T-cell (primary cell): Measurements from ENCODE around the gene SIRPB1. TPM values are rescaled to one million over a fixed set of nuclear protein-coding genes. Genes with fewer than 3 reads are reported as not detected.

ENCODE experiments used
- ATAC-seq, 4 experiments: fragments of 200-7000 bp in 3 of 4; fragments of 150-1000 bp in 1 of 4; cut with Tn5 transposase; replicated peaks in 1 of 4; 1 replicate in 3 of 4; 2 replicates in 1 of 4; pipeline ENCODE4 v1.10.0; 2021; ENCODE audit warnings: moderate library complexity in 3 of 4, mild to moderate bottlenecking in 2 of 4, moderate number of reproducible peaks in 1 of 4
- CTCF ChIA-PET, 2 donors: fragments of 300-600 bp; sonication (Branson Sonifier 250); formaldehyde crosslinking; loops; one replicate each; lab custom pipeline; 2022; ENCODE audit warnings: antibody characterized with exemption in 2 of 2; lab: Charles Lee
- POLR2A ChIA-PET, 2 donors: fragments of 300-600 bp; sonication (Branson Sonifier 250); formaldehyde crosslinking; loops; one replicate each; lab custom pipeline; 2022; ENCODE audit warnings: antibody characterized with exemption in 2 of 2; lab: Charles Lee
- DNase-seq, 35 experiments: peaks; one replicate each; pipeline versions ENCODE4 v3.0.0 to v3.0.0-alpha.2; 2013 to 2023
- H3K27ac ChIP-seq: one replicate; pipeline ENCODE4 v1.5.1; 2013; ENCODE audit warnings: low read length
- H3K27me3 ChIP-seq, 2 experiments: replicated peaks in 1 of 2; 1 replicate in 1 of 2; 2 replicates in 1 of 2; pipeline versions ENCODE4 v1.6.1 to v1.7.0; 2013; ENCODE audit warnings: low read length in 1 of 2, mixed read lengths in 1 of 2; ENCODE audit not compliant: control insufficient read depth in 2 of 2, insufficient read depth in 2 of 2; ENCODE audit errors: extremely low read depth in 1 of 2
- H3K36me3 ChIP-seq, 2 donors: 1 replicate in 1 of 2; 2 replicates in 1 of 2; pipeline versions ENCODE4 v1.6.1 to v1.7.0; 2013; ENCODE audit warnings: low read length in 1 of 2; ENCODE audit not compliant: control insufficient read depth in 2 of 2, insufficient read depth in 1 of 2; ENCODE audit errors: extremely low read depth in 1 of 2
- H3K4me1 ChIP-seq, 2 experiments: 1 replicate in 1 of 2; 2 replicates in 1 of 2; pipeline versions ENCODE4 v1.6.1 to v1.7.0; 2013; ENCODE audit warnings: low read length in 2 of 2, mixed read lengths in 1 of 2; ENCODE audit not compliant: insufficient read depth in 2 of 2, control insufficient read depth in 1 of 2; ENCODE audit errors: extremely low read depth in 1 of 2
- H3K4me3 ChIP-seq, 2 donors: 1 replicate in 1 of 2; 2 replicates in 1 of 2; pipeline versions ENCODE4 v1.5.1 to v1.7.0; 2013; ENCODE audit warnings: mild to moderate bottlenecking in 2 of 2, low read length in 1 of 2, moderate library complexity in 1 of 2; ENCODE audit not compliant: control insufficient read depth in 1 of 2; ENCODE audit errors: extremely low read depth in 1 of 2
- H3K9me3 ChIP-seq: 2 replicates; pipeline ENCODE4 v1.7.0; 2013
- H3K27ac Mint-ChIP-seq, 2 donors: one replicate each; pipeline ENCODE4 v1.8.0; 2020 to 2021; ENCODE audit warnings: mild to moderate bottlenecking in 2 of 2, mixed read lengths in 2 of 2
- H3K27me3 Mint-ChIP-seq, 2 donors: one replicate each; pipeline ENCODE4 v1.8.0; 2021 to 2022; ENCODE audit warnings: mixed read lengths in 2 of 2
- H3K36me3 Mint-ChIP-seq: one replicate; pipeline ENCODE4 v1.8.0; 2021; ENCODE audit warnings: mixed read lengths
- H3K4me1 Mint-ChIP-seq, 3 donors: one replicate each; pipeline ENCODE4 v1.8.0; 2020 to 2022; ENCODE audit warnings: mixed read lengths in 3 of 3, mild to moderate bottlenecking in 1 of 3
- H3K4me3 Mint-ChIP-seq, 3 donors: one replicate each; pipeline ENCODE4 v1.8.0; 2020 to 2022; ENCODE audit warnings: mild to moderate bottlenecking in 3 of 3, mixed read lengths in 3 of 3, moderate library complexity in 3 of 3
- H3K9me3 Mint-ChIP-seq, 3 donors: one replicate each; pipeline ENCODE4 v1.8.0; 2020 to 2022; ENCODE audit warnings: mixed read lengths in 3 of 3
- WGBS: methylation state at CpG from one replicate; pipeline ENCODE4 v1.1.5; 2013; ENCODE audit warnings: missing lambda C conversion rate; ENCODE audit not compliant: insufficient coverage; 5-methylcytosine and 5-hydroxymethylcytosine counted together
- total RNA-seq, 35 experiments: library from RNA in 6 of 35; stranded (reverse) in 6 of 35; fragments of 120-200 nt in 1 of 35; gene quantifications; one replicate each; pipeline versions ENCODE4 v1.2.1 to v1.2.4 and lab custom pipeline; 2013 to 2026

Gene SIRPB1
- total RNA-seq, 5 donors from 2014 or later (not counting 1 experiment from before 2014, with no cell fraction given) = 0.62 to 6.2 (median 3.1) TPM

DNA sequence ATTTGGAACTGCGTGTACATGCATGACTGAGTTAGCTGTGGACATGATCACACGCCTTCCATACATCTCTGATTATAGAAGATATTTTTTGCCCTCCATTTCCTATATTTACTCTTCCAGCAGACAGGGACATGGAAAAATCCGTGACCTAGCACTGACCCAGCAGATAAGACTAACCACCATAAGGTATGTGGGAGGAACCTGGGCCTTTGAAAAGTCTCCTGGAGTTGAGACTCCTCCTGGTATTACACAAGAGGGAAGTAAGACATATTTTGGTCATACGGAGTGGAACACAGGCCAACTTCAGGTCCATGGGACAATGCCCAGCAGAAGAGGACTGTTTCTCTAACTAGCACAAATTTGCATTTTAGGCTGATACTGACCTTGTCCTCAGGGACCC, 13.7 kb upstream of the SIRPB1 start:
- DNase-seq = no peak
- no peak overlapping the region for H3K4me3 ChIP-seq
- Mint-ChIP-seq H3K27me3 (no peaks in the 10 kb centered on the region), H3K4me1 (peaks cover 41 to 65% (median 55%) of the 10 kb centered on the region in 3 donors), H3K27ac (peak overlapping the region; percentile 83 to 86), H3K9me3 (no peaks in the 10 kb centered on the region), H3K4me3 (peak overlapping the region in 1 of 3 donors; percentile 12), H3K36me3 (peaks cover 53% of the 10 kb centered on the region)
- H3K36me3 ChIP-seq = peaks cover 17 to 64% of the 10 kb centered on the region in 2 donors
- H3K27me3 ChIP-seq = no peaks in the 10 kb centered on the region
- H3K4me1 ChIP-seq = peaks cover 0 to 16% of the 10 kb centered on the region in 2 experiments
- H3K27ac ChIP-seq = no peak overlapping the region
- no peaks in the 10 kb centered on the region for H3K9me3 ChIP-seq
- ChIA-PET POLR2A (no interaction called here), CTCF (no interaction called here)
- ATAC-seq = no peak
- 80% methylated on average over 1 of the region's 4 CpGs for WGBS

DNA sequence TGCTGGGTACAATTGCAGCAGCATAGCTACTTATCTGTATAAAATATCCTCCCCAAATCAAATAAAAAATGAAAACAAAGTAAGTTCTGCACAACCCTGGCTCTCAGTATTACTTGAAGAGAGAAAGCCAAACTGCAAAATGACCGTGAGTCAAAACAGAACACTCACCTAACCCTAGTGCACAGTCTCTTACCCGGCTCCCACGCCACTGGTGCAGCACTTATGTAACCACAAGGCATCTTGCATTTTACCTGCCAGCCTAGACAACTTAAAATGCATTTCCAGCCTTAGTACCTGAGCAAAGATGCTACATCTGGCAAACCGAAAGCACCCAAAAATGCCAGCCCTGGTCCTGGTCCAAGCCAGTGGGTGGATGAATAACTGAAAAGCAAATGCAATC, 12.4 kb upstream of the SIRPB1 start:
- no peaks in the 10 kb centered on the region for H3K27me3 ChIP-seq
- ATAC-seq (peak; percentile 43 to 78 (median 65)), DNase-seq (peak in 3 of 35 experiments; percentile 9 to 37 (median 13))
- CTCF ChIA-PET = no interaction called here
- H3K36me3 Mint-ChIP-seq = peaks cover 64% of the 10 kb centered on the region
- no peaks in the 10 kb centered on the region for H3K27me3 Mint-ChIP-seq
- peaks cover 17 to 75% of the 10 kb centered on the region in 2 donors for H3K36me3 ChIP-seq
- 4% methylated on average over 3 of the region's 4 CpGs for WGBS
- H3K9me3 Mint-ChIP-seq = no peaks in the 10 kb centered on the region
- H3K9me3 ChIP-seq = no peaks in the 10 kb centered on the region
- H3K27ac ChIP-seq = peak overlapping the region; percentile 66
- H3K4me3 ChIP-seq = no peak overlapping the region
- peaks cover 0 to 16% of the 10 kb centered on the region in 2 experiments for H3K4me1 ChIP-seq
- H3K4me3 Mint-ChIP-seq = peak overlapping the region; percentile 55 to 74 (median 59)
- peak overlapping the region; percentile 92 to 93 for H3K27ac Mint-ChIP-seq
- H3K4me1 Mint-ChIP-seq = peaks cover 47 to 70% (median 56%) of the 10 kb centered on the region in 3 donors
- POLR2A ChIA-PET = interaction anchor here in 1 of 2 donors (1.0 kb wide), 1 partner anchor 24 kb away, joined by 3 read pairs; no protein-coding TSS in a partner anchor

DNA sequence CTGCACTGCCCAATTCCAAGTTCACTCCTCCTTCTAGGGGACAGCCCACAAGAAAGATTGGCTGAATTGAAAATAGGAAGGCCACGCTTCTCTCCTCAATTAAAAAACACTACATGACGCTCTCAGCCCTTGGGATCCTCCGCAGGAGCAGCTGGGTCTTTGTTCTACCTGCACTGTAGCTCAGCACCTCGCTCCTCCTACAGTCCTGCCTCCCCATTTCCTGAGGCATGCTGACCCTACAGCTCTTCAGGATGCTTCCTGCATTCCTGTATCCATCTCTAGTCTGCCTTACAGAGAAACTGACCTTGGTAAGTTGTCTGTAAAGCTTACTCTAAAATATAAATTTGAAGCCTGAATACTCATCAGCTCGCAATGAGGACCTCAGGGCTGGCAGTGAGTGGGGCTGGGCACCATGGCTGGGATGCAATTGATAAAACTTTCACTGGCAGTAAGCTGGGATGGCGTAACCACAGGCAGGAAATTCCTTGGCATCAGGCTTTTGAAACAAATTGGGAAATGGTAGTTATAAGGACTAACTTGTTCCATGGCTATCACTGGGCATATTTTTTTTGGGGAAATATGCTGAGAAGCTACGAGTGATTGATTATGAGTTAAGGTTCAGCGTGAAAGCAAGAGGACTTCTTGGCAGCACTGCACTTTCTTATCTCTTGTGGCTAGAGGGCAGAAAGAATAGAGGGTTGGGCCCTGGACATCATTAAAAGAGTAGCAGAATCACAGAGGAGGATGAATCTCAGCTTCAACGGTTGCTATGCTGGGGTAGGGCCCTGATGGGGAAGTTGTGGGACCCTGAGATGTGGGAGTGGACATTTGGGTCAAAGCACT, 11.7 kb upstream of the SIRPB1 start:
- Histone ChIP-seq H3K9me3 (no peaks in the 10 kb centered on the region), H3K4me1 (peaks cover 0 to 16% of the 10 kb centered on the region in 2 experiments), H3K27ac (peak overlapping the region; percentile 66), H3K36me3 (peaks cover 14 to 71% of the 10 kb centered on the region in 2 donors), H3K4me3 (no peak overlapping the region), H3K27me3 (no peaks in the 10 kb centered on the region)
- Mint-ChIP-seq H3K9me3 (no peaks in the 10 kb centered on the region), H3K36me3 (peaks cover 57% of the 10 kb centered on the region), H3K4me3 (peak overlapping the region in 2 of 3 donors; percentile 59 to 74), H3K27ac (peak overlapping the region; percentile 92 to 93), H3K4me1 (peaks cover 53 to 70% (median 57%) of the 10 kb centered on the region in 3 donors), H3K27me3 (no peaks in the 10 kb centered on the region)
- ATAC-seq (peak in 3 of 4 experiments; percentile 7 to 16 (median 12)), DNase-seq (no peak)
- POLR2A ChIA-PET = interaction anchor here in 1 of 2 donors (1.0 kb wide), 1 partner anchor 25 kb away, joined by 3 read pairs; no protein-coding TSS in a partner anchor
- 60% methylated on average over 6 of the region's 9 CpGs for WGBS
- CTCF ChIA-PET = no interaction called here

DNA sequence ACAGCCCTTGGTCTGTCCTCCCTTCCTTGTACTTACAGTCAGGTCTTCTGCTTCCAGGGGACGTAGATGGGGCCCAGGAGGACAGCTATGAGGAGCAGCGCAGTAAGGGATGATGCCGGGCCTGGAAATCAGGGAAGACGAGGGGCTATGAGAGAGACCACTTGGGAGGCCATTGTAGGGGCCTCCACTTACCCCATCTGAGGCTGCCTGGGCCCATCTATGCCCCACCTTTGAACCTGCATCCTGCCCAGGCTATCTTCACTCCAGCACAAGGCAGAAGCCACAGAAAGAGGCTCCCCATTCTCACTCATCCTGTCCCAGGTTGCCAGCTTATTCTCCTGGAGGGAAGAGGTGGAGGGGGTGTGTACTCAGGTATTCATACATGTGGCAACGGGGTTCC, 10.4 kb upstream of the SIRPB1 start:
- no peaks in the 10 kb centered on the region for H3K27me3 Mint-ChIP-seq
- ChIA-PET CTCF (interaction anchor here in 1 of 2 donors (0.6 kb wide), 1 partner anchor 104 kb away, joined by 3 read pairs; no protein-coding TSS in a partner anchor), POLR2A (no interaction called here)
- peaks cover 60 to 72% (median 64%) of the 10 kb centered on the region in 3 donors for H3K4me1 Mint-ChIP-seq
- no peak overlapping the region for H3K4me3 Mint-ChIP-seq
- Histone ChIP-seq H3K4me1 (peaks cover 0 to 16% of the 10 kb centered on the region in 2 experiments), H3K36me3 (peaks cover 13 to 61% of the 10 kb centered on the region in 2 donors), H3K27me3 (no peaks in the 10 kb centered on the region), H3K27ac (no peak overlapping the region), H3K9me3 (no peaks in the 10 kb centered on the region), H3K4me3 (no peak overlapping the region)
- H3K9me3 Mint-ChIP-seq = no peaks in the 10 kb centered on the region
- no peak for DNase-seq
- H3K36me3 Mint-ChIP-seq = peaks cover 44% of the 10 kb centered on the region
- no peak for ATAC-seq
- peak overlapping the region; percentile 81 to 92 for H3K27ac Mint-ChIP-seq
- WGBS = 98% methylated on average over 4 of the region's 5 CpGs

DNA sequence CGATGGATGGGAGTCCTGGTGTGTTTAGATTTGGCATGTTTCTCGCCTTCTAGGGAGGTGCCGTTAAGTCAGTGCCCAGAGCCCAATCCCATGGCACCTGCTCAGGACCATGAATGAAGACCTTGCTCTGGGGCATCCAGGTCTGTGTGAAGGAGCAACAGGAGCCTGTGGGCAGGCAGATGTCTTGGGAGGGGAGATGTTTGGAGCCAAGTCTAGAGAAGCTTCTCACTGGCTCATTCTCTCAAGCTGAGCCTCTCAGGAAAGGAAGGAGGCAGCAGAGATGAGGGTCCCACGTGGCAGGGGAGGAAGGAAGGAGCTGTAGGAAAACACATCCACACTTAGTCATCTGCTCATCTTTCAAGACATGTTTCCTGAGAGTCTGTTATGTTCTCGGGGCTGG, 9.5 kb upstream of the SIRPB1 start:
- ATAC-seq (no peak), DNase-seq (no peak)
- Mint-ChIP-seq H3K9me3 (no peaks in the 10 kb centered on the region), H3K27me3 (no peaks in the 10 kb centered on the region), H3K4me1 (peaks cover 65 to 79% (median 71%) of the 10 kb centered on the region in 3 donors), H3K27ac (peak overlapping the region; percentile 81 to 89), H3K36me3 (peaks cover 41% of the 10 kb centered on the region), H3K4me3 (no peak overlapping the region)
- no peaks in the 10 kb centered on the region for H3K9me3 ChIP-seq
- ChIA-PET CTCF (no interaction called here), POLR2A (interaction anchor here in 1 of 2 donors (0.6 kb wide), 1 partner anchor 48 kb away, joined by 3 read pairs; no protein-coding TSS in a partner anchor)
- 93% methylated on average over 4 of the region's 5 CpGs for WGBS
- H3K27ac ChIP-seq = no peak overlapping the region
- peaks cover 0 to 16% of the 10 kb centered on the region in 2 experiments for H3K4me1 ChIP-seq
- no peak overlapping the region for H3K4me3 ChIP-seq
- H3K27me3 ChIP-seq = no peaks in the 10 kb centered on the region
- peaks cover 13 to 55% of the 10 kb centered on the region in 2 donors for H3K36me3 ChIP-seq

DNA sequence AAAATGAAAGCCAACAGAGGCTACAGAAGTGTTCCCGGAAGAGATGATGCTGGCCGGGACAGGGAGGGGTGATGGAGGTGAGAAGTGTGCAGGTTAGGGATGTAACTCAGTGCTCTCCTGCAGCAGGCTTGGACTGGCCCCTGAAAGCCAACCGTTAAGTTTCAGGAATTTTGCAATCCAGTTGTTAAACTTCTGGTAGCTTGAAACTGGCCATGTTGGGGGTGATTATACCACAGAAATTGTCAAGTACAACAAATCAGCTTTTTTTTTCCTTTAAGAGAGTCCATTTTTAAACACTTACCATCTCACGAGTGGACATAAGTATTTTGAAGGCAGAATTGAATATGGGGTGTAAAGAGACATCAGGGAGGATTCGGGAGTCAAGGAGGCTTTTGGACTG, 8.8 kb upstream of the SIRPB1 start:
- Histone ChIP-seq H3K4me1 (peaks cover 0 to 16% of the 10 kb centered on the region in 2 experiments), H3K27ac (no peak overlapping the region), H3K36me3 (peaks cover 11 to 54% of the 10 kb centered on the region in 2 donors), H3K9me3 (no peaks in the 10 kb centered on the region), H3K27me3 (no peaks in the 10 kb centered on the region), H3K4me3 (no peak overlapping the region)
- H3K27me3 Mint-ChIP-seq = no peaks in the 10 kb centered on the region
- WGBS = 100% methylated on average over 3 of the region's 5 CpGs
- peaks cover 37% of the 10 kb centered on the region for H3K36me3 Mint-ChIP-seq
- no peaks in the 10 kb centered on the region for H3K9me3 Mint-ChIP-seq
- ATAC-seq (no peak), DNase-seq (no peak)
- ChIA-PET CTCF (no interaction called here), POLR2A (no interaction called here)
- peaks cover 65 to 79% (median 74%) of the 10 kb centered on the region in 3 donors for H3K4me1 Mint-ChIP-seq
- peak overlapping the region; percentile 81 to 89 for H3K27ac Mint-ChIP-seq
- no peak overlapping the region for H3K4me3 Mint-ChIP-seq
